Osteoblast (primary cell): ENCODE results near the gene COG7. TPM values are rescaled to one million over a fixed set of nuclear protein-coding genes. Genes with fewer than 3 reads are reported as not detected.

ENCODE experiments used
- DNase-seq: peaks from one replicate; pipeline ENCODE4 v3.0.0; 2011; ENCODE audit warnings: low spot score, mixed read lengths; ENCODE audit not compliant: insufficient read length; ENCODE audit errors: missing footprints
- H2AFZ ChIP-seq: 2 replicates; pipeline ENCODE4 v1.6.0; 2011; ENCODE audit warnings: mild to moderate bottlenecking, low read length
- H3K27ac ChIP-seq: 2 replicates; pipeline ENCODE4 v1.5.1; 2011; ENCODE audit warnings: mild to moderate bottlenecking, low read depth, low read length, moderate library complexity
- H3K27me3 ChIP-seq: 2 replicates; pipeline ENCODE4 v1.6.0; 2012; ENCODE audit warnings: mild to moderate bottlenecking, control low read depth, inconsistent platforms, low read length, moderate library complexity; ENCODE audit not compliant: insufficient read depth
- H3K36me3 ChIP-seq: 2 replicates; pipeline ENCODE4 v1.5.1; 2011; ENCODE audit warnings: mild to moderate bottlenecking, low read length, control low read depth, moderate library complexity; ENCODE audit not compliant: insufficient read depth
- H3K4me1 ChIP-seq: 2 replicates; pipeline ENCODE4 v1.5.1; 2011; ENCODE audit warnings: mild to moderate bottlenecking, low read length, control low read depth, moderate library complexity; ENCODE audit not compliant: insufficient read depth
- H3K4me2 ChIP-seq: 2 replicates; pipeline ENCODE4 v1.6.0; 2011; ENCODE audit warnings: mild to moderate bottlenecking, low read length; ENCODE audit not compliant: insufficient read depth
- H3K4me3 ChIP-seq: fragments of 200-600 bp; sonication (generic); 3 replicates; pipeline ENCODE4 v1.5.1; 2012; ENCODE audit warnings: mild to moderate bottlenecking, low read length, inconsistent platforms; ENCODE audit not compliant: insufficient read depth
- H3K79me2 ChIP-seq: 2 replicates; pipeline ENCODE4 v1.6.0; 2012; ENCODE audit warnings: mild to moderate bottlenecking, low read length, control low read depth, inconsistent platforms; ENCODE audit not compliant: insufficient read depth
- H3K9me3 ChIP-seq: 2 replicates; pipeline ENCODE4 v1.5.1; 2011; ENCODE audit warnings: low read depth, low read length, control low read depth
- H4K20me1 ChIP-seq: 2 replicates; pipeline ENCODE4 v1.6.0; 2012; ENCODE audit warnings: mild to moderate bottlenecking, low read length, control low read depth; ENCODE audit not compliant: insufficient read depth
- total RNA-seq: library from RNA; depleted of rRNA; stranded (reverse); fragments of >200 nt; gene quantifications from 2 replicates; pipeline ENCODE4 v1.2.3, GENCODE V29; 2012
- TF ChIP-seq, protein P1 (sequence below): IDR thresholded peaks from 2 replicates; pipeline ENCODE4 v1.5.1; 2011; ENCODE audit warnings: mild to moderate bottlenecking, low read depth, low read length, moderate library complexity; ENCODE audit errors: extremely low read depth

The COG7 gene
- total RNA-seq, 1 donor, result 17.0 TPM

DNA sequence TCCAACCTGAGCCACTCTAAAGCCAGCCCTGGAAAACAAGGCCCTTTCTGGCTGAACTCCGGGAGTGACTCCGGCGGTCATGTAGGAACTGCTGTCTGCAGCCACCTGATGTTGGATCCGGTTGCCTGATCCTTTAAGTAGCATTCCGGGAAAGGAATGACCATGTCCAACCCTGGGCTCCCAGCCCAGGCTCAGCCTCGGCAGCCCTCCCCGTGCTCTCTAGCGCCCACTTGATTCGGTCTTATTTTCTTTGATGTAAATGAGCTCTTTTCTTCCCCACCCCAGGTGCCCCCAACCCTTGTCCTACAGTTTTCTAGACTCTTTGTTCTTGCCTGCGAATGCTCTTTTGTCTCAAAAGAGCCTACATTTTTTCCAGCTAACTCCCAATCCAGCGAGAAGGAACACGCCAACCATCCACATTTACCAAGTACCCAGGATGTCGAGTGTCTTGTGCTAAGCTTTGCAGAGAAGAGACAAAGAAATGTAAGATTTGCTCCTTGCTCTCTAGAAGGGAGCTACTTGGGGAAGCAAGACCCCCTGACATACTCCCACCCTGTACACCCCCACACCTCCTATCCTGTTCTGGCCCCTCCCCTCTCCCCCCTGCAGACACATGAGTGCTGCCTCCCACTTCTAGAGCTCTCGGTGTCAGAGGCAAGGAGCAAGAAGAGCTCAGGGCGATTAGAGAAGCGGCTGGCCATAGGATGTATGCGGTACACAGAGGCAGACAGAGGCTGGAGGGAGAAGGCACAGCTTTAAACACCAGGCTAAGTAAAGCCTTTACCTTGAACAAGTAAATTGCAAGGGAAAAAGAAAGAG, 53.8 kb downstream of the COG7 start:
- no peaks in the 10 kb centered on the region for H3K79me2 ChIP-seq
- no peaks in the 10 kb centered on the region for H3K9me3 ChIP-seq
- H4K20me1 ChIP-seq, result peaks cover 2% of the 10 kb centered on the region
- H3K4me3 ChIP-seq, result no peak overlapping the region
- H3K36me3 ChIP-seq, result peaks cover 55% of the 10 kb centered on the region
- H3K4me2 ChIP-seq, result no peak overlapping the region
- H3K4me1 ChIP-seq, result no peaks in the 10 kb centered on the region
- TF ChIP-seq, protein P1, sequence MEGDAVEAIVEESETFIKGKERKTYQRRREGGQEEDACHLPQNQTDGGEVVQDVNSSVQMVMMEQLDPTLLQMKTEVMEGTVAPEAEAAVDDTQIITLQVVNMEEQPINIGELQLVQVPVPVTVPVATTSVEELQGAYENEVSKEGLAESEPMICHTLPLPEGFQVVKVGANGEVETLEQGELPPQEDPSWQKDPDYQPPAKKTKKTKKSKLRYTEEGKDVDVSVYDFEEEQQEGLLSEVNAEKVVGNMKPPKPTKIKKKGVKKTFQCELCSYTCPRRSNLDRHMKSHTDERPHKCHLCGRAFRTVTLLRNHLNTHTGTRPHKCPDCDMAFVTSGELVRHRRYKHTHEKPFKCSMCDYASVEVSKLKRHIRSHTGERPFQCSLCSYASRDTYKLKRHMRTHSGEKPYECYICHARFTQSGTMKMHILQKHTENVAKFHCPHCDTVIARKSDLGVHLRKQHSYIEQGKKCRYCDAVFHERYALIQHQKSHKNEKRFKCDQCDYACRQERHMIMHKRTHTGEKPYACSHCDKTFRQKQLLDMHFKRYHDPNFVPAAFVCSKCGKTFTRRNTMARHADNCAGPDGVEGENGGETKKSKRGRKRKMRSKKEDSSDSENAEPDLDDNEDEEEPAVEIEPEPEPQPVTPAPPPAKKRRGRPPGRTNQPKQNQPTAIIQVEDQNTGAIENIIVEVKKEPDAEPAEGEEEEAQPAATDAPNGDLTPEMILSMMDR, result no peak
- no peak overlapping the region for H2AFZ ChIP-seq
- no peak overlapping the region for H3K27ac ChIP-seq
- no peaks in the 10 kb centered on the region for H3K27me3 ChIP-seq
- DNase-seq, result no peak

DNA sequence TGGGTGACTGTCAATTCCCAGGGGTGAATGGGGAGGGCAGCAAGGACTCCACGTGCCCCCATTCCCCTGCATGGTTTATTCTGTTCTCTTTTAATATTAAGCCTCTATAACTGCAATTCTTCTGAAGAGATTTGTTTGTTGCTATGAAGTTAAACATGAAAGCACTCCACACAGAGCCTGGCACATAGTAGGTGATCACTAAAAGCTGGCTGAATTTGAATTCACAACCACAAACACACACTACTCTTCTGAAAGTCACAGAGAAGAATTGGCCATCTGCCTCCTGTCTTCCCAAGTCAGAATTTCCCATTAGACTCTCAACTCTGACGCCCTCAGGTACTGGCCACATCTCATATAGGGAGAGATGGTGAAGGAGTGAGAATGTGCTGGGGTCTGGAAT, 55.5 kb downstream of the COG7 start:
- Histone ChIP-seq H3K9me3 (no peaks in the 10 kb centered on the region), H3K27me3 (no peaks in the 10 kb centered on the region), H3K27ac (no peak overlapping the region), H2AFZ (no peak overlapping the region), H3K36me3 (peaks cover 52% of the 10 kb centered on the region), H3K4me2 (no peak overlapping the region), H3K79me2 (no peaks in the 10 kb centered on the region), H4K20me1 (peaks cover 2% of the 10 kb centered on the region), H3K4me3 (no peak overlapping the region), H3K4me1 (no peaks in the 10 kb centered on the region)
- DNase-seq, result no peak
- TF ChIP-seq, protein P1, result no peak

DNA sequence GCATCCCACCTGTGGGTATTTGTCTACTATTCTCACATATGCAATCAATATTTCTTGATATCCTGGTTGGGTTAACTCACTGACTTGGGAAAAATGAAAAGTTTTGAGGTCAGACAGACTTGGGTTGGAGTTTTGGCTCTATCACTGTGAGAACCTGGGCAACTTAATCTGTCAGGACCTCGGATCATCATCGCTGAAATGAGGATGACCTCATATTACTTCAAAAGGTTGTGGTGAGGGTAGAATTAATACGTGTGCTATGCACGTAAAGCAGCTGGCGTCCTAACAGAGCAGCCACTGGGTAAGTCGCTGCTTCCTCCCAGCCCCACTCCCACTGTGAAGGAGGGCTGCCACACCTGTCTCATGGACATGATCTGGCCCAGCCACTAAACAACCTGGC, 57.3 kb downstream of the COG7 start:
- no peaks in the 10 kb centered on the region for H3K27me3 ChIP-seq
- TF ChIP-seq, protein P1, result no peak
- no peak for DNase-seq
- peaks cover 2% of the 10 kb centered on the region for H4K20me1 ChIP-seq
- no peaks in the 10 kb centered on the region for H3K9me3 ChIP-seq
- no peaks in the 10 kb centered on the region for H3K79me2 ChIP-seq
- H3K4me1 ChIP-seq, result no peaks in the 10 kb centered on the region
- no peak overlapping the region for H3K4me3 ChIP-seq
- no peak overlapping the region for H2AFZ ChIP-seq
- H3K27ac ChIP-seq, result no peak overlapping the region
- H3K4me2 ChIP-seq, result no peak overlapping the region
- H3K36me3 ChIP-seq, result peaks cover 59% of the 10 kb centered on the region

DNA sequence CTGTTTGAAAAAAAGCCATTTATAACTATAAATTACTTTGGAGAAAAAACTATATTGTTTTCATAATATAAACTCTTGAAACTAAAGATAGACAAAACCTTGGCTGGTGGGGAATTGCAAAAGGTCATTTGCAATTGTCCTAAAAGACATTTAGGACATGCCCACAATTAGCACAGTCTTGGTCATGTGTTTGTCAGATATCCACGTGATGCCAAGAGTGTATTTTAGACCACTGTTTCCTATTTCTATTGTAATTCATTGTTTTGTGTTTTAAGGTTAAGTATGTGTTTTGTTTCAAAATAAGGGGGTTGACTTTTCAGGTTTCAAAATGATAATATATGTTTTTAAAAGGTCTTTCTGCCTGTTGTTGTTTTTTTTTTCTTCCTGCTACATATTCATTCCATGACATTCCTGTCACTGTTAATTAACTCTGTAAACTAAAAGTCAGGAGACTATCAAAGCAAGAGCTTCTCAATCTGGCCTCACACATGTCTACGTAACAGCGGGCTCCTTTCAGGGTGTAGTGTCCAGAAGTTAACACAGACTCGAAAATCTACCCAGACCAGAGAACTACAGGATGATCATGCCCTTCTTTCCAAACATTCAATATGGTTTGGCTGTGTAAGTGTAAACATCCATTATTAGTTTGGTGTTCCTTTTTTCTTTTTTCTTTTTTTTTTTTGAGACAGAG, 58.7 kb downstream of the COG7 start:
- TF ChIP-seq, protein P1, result no peak
- no peaks in the 10 kb centered on the region for H3K4me1 ChIP-seq
- peaks cover 57% of the 10 kb centered on the region for H3K36me3 ChIP-seq

More for the DNA sequence above, 58.7 kb downstream of the COG7 start:
- Histone ChIP-seq H3K27me3 (no peaks in the 10 kb centered on the region), H3K27ac (no peak overlapping the region), H4K20me1 (peaks cover 2% of the 10 kb centered on the region), H3K79me2 (no peaks in the 10 kb centered on the region), H2AFZ (no peak overlapping the region), H3K4me2 (no peak overlapping the region), H3K4me3 (no peak overlapping the region), H3K9me3 (no peaks in the 10 kb centered on the region)
- DNase-seq, result no peak
